Activated CD8-positive, alpha-beta memory T cell treated with anti-CD3 and anti-CD28 coated beads for 4 hours (primary cell): Measurements from ENCODE around the gene NAA50.

Source experiments
- DNase-seq, 2 donors: peaks; one replicate each; pipeline ENCODE4 v3.0.0-alpha.2; 2020; ENCODE audit warnings: low read depth in 2 of 2

Gene NAA50

DNA sequence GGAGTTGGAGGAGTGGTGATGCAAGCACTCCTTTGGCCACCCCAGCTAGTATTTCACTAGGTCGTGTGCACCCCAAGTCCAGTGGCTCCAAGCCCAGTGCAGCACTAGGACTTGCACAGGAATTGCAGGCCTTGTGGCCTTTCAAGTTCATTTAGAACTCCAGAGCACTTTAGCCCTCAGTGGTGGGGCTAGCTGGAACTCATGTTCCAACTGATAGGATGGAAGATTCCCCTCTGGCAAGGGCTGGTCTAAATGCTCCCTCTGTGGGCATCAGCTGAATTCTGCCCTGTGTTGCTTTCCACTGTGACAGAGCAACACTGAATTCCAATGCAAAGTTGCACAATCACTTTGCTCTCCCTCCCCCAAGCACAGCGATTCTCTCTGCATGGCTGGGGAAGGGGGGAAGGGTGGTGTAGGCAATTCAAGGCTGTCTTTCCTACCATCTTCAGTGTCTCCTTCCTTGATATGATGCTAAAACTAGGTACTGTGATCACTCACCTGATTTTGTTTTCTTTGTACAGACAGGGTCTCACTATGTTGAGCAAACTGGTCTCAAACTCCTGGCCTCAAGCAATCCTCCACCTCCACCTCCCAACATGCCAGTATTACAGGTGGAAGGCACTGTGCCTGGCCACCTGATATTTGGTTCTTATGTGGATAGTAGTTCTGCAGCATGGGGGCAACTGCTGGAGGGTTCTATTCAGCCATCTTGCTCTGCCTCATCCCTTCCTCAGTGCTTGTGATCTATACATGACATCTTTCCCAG, 59.9 kb downstream of the NAA50 start:
- no peak for DNase-seq

DNA sequence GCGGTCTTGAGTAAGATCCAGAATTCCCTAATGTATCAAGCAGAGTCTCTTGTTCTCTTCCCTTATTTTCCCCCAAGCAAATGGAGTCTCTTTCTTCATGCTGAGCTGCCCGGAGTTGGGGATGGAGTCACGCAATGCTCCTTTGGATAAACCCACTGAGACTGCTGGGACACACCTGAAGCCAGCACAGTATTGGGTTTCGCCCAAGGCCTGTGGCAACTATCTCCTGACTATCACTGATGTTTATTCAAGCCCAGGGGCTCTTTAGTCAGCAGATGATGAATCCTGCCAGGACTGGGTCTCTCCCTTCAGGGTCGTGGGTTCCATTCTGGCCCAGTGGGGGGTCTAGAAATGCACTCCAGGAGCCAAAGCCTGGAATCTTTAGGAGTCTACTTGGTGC, 60.9 kb downstream of the NAA50 start:
- no peak for DNase-seq

DNA sequence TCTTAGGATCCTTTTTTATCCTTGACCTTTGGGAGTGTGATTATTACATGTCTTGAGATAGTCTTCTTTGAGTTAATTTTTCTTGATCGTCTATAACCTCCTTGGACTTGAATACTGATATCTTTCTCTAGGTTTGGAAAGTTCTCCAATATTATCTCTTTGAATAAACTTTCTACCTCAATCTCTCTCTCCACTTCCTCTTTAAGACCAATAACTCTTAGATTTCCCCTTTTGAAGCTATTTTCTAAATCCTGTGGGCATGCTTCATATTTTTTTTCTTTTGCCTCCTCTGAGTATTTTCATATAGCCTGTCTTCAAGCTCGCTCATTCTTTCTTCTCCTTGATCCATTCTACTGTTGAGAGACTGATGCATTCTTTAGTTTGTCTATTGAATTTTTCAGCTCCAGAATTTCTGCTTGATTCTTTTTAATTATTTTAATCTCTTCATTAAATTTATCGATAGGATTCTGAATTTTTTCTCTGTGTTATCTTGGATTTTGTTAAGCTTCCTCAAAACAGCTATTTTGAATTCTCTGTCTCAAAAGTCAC, 61.7 kb downstream of the NAA50 start:
- no peak for DNase-seq

DNA sequence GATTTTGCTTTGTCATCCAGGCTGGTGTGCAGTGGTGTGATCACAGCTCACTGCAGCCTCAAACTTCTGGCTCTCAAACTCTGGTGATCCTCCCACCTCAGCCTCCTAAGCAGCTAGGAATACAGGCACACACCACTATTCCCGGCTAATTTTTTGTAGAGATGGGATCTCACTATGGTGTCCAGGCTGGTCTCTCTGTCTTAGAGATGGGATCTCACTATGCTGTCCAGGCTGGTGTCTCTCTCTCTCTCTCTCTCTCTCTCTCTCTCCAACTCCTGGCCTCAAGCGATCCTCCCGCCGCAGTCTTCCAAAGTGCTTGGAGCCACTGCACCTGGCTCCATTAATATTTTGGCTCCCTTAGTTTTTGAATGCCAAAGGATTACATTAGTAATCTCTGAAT, 67.3 kb downstream of the NAA50 start:
- no peak for DNase-seq

DNA sequence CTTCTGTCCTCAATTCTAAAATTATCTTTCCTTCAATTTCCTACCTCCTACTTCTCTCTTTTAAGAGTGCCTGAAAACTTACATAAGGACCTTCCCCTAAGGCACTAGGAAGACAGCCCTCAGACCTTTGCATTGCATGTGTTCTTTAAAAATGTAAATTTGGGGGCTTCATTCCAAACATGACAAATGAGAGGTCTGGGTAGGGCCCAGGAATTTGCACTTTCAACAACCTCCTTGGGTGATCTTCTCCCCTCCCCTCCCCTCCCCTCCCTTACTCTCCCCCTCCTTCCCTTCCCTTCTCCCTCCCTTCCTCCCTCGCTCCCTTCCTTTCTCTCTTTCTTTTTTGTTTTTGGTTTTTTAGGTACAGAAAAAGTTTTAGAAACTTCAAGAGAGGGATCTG, 68.3 kb downstream of the NAA50 start:
- no peak for DNase-seq

DNA sequence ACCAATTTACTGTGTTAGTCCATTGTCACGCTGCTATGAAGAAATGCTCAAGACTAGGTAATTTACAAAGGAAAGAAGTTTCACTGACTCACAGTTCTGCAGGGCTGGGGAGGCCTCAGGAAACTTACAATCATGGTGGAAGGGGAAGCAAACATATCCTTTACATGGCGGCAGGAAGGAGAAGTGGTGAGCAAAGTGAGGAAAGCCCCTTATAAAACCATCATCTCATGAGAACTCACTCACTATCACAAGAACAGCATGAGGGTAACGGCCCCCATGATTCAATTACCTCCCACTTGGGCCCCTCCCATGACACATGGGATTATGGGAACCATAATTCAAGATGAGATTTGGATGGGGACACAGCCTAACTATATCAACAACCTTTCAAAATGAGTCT, 69.8 kb downstream of the NAA50 start:
- no peak for DNase-seq

DNA sequence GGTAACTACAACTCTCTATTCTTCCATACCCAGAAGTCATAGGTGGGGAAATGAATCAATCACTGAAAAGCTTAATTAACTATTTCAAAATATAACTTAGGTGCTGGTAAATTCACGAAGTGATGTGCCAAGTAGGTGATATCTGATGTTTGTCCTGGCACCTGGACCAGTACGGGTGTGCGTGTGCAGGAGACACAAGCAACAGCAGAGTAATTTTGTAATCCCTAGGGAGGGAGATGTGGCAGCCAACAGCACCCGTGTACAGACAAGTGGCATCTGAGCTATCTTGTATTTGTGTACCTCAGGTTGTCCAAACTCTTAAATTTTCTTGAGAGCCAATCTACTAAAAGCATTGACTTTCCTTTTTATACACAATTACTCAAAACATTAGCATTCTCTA, 72.5 kb downstream of the NAA50 start:
- DNase-seq: no peak

DNA sequence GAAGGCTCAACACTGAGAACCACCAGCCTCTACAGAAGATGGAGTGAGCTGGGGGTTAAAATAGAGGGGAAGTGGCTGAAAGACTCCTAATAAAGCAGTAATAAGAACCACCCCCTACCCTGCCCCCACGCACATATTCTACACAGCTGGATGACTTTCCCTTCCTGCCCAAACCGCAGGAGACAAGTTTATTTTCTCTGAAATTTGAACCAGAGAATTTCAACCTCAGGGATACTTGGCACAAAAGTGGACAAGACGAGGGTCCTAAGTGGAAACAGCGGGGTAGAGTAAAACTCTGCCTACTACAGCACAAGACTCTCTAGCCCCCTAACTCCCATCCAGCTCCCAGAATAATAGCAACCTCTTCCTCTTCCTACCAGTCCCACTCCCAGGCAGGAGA, 78.0 kb downstream of the NAA50 start:
- no peak for DNase-seq
